NK-92 (cell line): Measurements from ENCODE around the gene ATP11B.

Source experiments
- DNase-seq: peaks from one replicate; lab custom pipeline; 2025; ENCODE audit not compliant: unreplicated experiment; lab: John Stamatoyannopoulos, UW

ATP11B gene

DNA sequence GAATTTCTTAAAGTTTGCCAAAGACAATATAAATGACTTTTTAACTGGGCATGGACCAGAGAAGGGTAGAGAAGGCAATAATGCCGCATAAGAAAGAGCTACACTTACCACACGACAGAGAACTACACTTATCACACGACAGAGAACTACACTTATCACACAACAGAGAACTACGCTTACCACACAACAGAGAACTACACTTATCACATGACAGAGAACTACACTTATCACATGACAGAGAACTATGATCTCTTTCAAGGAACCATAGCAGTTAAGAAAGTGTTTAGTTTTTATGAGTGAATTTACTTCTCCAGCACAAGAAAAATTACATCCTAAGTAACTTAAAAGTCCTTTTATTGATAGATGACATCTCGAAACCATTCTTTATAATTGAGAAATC, 155.0 kb downstream of the ATP11B start:
- no peak for DNase-seq

DNA sequence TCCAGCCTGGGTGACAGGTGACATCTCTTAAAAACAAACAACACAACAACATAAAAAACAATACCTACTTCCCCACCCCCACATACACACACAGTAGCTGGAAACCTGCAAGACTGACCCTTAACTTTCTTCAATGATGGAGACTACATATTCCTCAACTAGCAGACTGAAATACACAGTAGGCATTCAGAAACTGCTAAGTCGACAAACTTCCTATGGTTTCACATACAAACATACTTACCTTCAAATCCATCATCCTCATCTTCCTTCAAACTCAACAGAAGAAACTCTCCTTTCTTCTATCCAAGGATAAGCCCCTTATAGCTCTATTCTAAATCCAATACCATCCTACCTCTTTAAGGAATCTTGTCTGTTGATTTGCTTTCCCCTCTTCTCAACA, 156.4 kb downstream of the ATP11B start:
- no peak for DNase-seq

DNA sequence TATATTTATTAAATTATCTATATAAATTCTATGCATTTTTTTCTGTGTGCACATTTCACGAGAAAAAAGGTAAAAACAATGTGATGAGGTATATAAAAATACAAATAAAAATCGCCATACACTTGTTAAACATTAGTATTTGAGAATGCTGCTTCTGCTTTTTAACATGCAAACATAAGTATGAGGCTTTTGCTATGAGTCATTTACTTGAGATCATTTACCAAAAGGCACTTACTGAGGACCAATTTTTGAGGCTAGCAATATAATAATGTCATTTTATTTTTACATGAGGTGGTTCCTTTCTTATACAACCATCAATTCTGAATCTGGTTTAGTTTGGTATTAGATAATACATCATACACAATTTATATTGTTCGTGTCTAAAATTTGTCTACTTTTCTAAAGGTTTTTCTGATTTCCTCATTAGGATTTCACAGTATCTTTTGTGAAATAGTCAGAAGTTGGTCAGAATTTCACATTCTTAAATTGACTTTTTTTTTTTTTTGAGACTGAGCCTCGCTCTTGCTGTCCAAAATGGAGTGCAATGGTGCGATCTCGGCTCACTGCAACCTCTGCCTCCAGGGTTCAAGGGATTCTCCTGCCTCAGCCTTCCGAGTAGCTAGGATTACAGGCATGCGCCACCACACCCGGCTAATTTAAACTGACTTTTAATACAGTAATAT, 161.4 kb downstream of the ATP11B start:
- DNase-seq, result no peak

DNA sequence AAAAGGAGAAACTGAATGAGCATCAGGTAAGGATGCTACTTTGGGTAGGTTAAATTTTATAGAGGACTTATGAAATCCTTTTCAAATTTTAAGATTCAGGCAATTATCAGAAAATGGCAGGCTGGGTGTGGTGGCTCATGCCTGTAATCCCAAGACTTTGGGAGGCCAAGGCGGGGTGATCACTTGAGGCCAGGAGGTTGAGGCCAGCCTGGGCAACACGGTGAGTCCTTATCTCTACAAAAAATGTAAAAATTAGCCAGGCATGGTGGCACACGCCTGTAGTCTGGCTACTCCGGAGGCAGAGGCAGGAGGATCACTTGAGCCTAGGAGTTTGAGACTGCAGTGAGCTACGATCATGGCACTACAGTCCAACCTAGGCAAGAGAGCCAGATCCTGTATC, 163.9 kb downstream of the ATP11B start:
- no peak for DNase-seq

DNA sequence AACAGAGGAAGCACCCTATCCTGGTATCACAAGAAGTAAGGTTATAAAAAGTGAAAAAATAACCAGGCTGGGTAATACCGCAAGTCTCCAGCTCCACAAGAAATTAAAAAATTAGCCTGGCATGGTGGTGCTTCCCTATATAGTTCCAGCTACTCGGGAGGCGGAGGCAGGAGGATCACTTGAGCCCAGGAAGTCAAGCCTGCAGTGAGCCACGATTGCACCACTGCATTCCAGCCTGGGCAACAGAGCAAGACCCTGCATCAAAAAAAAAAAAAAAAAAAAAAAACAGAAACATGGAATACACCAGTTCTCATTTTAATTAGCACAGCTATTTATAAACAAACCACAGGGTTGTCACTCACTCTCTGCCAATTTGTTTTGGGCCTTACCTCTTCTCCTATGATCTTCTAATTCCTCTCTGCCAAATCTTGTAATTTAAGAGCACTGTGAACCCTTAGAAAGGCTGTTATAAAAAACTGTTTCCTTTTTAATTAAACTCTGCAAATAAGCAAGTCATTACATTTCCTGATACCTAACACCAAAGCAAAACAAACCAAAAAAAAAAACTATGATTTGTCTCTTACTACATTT, 164.5 kb downstream of the ATP11B start:
- no peak for DNase-seq

DNA sequence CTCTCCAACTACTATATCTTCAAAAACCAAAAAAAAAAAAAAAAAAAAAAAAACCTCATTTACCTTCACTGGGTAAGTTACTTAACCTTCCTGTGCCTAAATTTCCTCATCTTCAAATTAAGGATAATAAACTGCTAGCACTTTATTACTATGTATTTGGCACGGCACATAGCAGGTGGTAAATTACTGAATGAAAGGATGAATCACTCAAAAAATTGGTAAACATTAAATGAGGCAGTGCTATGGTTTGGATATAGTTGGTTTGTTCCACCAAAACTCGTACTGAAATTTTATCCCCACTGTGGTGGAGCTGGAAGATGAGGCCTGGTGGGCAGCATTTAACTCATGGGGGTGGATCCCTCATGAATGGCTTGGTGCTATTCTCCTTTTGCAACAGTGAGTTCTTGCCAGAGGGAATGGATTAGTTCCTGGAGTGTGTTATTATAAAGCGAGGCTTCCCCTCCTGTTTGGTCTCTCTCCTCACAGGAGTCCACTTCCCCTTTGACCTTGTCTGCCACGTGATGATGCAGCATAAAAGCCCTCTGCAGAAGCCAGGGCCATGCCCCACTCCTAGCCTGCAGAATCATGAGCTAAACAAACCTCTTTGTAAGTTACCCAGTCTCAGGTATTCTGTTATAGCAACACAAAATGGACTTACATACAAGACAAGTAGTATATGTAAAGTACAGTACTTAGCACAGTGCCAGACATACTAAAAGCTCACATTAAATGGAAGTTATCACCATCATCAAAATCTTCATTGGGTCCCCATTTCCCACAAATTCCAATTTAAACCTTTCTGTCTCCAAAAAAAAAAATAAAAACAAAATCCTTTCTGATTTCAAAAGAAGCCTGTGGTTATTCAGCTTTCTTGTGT, 166.4 kb downstream of the ATP11B start:
- DNase-seq, result no peak

DNA sequence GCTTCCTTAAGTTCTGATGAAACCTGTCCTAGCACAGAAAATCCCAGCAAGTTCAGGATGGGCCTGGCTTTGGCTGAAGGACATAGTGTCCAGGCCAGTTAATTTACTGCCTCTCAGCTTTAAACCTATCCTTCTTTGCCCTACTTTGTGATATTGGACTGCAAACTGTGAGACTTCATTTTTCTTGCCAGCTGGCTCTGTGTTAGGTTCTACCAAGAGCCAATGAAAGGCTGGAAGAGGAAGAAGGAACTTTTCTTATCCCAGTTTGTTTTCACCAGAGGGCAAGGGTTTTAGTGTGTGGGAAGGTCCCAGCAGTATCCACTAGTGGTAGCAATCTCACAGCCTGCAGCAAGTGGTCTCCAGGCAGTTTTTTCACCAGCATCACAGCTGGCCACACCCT, 168.9 kb downstream of the ATP11B start:
- DNase-seq, result no peak

DNA sequence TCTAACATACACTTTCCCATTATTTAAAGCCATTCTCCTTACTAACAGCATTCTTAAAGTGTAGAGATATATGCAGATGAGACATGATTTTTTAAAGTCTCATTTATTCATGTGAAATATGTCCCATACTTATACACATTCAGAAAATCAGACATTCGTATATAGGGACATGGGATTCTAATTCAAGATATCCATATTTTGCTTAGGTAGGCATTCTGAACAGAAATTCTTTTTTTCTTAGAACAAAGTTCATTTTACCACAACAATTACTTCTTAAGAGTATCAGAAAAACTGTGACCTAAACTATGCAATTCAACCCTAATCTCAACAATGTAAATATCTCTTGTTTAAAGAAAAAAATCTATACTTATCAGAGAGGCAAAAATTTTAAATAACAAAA, 170.9 kb downstream of the ATP11B start:
- no peak for DNase-seq

DNA sequence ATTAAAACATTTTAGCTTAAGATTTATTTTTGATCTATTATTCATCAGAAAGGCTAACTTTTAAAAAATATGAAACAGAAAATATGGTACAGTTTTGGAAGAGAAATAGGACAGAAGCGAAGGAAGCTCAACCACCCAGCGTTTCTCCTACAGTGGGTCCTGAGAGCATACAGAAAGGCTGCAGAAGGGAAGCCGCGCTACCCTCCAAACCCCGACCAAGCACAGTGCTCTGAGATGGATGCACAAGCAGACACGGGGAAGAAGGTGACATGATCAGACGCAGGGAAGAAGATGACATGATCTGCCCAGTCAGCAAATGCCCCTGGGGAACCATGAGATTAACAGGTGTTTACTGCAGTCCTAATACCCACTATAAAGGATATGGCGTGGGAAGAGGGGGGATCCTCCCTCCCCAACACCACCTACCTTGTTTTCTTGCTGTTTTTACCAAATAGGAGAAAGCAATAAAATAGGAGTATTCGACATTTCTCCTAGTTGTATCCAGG, 172.6 kb downstream of the ATP11B start:
- DNase-seq, result no peak

DNA sequence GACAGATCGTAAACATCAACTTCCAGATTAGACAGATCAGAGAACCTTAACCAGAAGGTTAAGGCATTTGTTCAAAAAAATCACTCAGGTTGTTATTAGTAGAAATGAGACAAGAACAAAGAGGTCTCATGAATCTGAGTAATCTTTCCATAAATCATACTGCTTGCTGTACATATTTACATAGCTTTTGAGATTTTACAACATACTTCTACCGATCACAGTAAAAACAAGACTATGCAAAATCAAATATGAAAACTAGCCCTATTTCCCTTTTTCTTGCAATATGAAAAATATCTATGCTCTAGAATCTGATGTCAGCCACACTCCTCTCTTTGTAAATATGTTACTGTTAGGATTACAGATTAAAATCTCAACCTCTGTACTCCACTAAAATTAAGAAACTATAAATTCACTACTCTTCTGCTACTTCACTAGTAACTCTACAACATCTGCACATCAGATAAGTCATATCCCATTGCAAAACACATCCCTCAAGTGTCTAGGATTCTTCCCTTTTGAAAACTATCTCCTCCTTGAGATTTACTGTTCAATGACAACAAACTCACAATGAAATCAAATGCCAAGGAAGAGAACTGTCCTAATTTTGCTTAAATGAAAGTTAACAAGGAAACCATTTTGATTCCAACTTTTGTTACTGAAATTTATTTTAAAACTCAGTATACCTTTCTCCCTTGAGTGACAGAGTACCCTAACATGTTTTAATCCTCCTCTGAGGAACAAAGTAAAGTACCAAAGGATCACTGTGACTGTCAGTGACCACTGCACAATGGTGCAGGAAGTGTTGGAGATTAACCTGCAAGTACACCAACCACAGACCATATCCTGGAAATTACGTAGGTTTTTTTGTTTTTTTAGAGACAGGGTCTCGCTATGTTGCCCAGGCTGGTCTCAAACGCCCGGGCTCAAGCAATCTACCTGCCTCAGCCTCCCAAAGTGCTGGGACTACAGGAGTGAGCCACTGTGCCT, 174.2 kb downstream of the ATP11B start:
- no peak for DNase-seq

DNA sequence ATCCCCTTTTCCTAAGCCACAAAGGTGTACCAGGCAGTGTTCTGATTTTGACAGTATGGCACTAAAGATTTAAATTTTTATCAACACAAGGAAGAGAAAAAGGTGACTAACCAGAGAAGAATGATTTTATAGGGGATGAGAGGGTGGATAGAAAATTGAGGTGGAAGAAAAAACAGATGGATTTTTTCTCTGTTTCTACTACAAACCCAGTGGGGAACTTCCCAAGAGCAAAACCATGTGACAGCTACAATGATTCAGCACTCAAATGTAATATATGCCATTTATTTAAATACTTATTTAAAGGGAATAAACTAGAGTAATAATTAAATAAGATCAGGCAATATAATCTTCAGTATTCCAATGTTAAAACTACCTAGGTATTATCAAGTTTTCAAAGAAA, 176.0 kb downstream of the ATP11B start:
- no peak for DNase-seq

DNA sequence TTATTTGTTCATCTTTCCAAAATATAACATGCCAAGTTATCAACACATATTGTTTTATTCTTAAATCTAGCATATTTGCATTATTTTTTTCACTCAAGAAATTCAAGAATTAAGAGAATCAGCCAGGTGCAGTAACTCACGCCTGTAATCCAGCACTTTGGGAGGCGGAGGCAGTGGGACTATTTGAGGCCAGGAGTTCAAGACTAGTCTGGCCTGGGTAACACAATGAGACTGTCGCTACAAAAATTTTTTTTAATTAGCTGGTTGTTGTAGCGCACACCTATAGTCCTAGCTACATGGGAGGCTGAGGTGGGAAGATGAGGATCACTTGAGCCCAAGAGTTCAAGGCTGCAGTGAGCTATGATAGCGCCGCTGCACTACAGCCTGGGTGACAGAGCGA, 176.5 kb downstream of the ATP11B start:
- no peak for DNase-seq

DNA sequence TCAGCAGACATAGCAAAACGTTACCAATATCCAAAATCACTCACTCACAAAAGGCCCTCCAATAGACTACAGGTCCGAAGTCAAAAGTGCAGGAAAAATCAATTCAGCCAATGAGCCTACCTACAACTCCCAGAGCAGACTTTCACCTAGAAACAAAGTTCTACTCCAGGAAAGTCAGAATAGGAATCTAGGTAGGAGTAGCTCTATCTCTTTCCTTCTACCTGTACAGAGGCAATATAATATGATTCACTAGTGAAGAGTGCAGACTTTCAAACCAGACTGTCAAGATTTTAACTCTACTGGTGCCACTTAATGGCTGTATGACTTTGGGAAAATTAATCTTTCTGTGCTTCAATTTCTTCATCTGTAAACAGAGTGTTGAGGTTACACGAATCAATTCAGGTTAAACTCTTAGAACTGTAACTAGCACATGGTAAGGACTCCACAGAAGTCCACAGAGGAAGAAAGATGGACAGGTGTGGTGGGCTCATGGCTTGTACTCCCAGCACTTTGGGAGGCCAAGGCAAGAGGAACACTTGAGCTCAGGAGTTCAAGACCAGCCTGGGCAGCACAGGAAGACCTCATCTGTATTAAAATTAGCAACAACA, 177.6 kb downstream of the ATP11B start:
- DNase-seq, result no peak
